Uterus (tissue), 2 donors: ENCODE measurements around the gene ARHGEF7.

Experiments
- POLR2A ChIP-seq, 2 donors: fragments of 450-650 bp; IDR thresholded peaks; one replicate each; pipeline ENCODE4 v1.6.1; 2016; ENCODE audit warnings: antibody characterized with exemption in 2 of 2, mild to moderate bottlenecking in 1 of 2, moderate library complexity in 1 of 2
- TF ChIP-seq, protein P1 (sequence below), 4 experiments: fragments of 200-600 bp in 2 of 4; fragments of 450-650 bp in 2 of 4; sonication (generic) in 2 of 4; IDR thresholded peaks; one replicate each; pipeline ENCODE4 v1.5.1; 2016 to 2019; ENCODE audit warnings: antibody characterized with exemption in 4 of 4, mild to moderate bottlenecking in 2 of 4, moderate library complexity in 1 of 4

DNA sequence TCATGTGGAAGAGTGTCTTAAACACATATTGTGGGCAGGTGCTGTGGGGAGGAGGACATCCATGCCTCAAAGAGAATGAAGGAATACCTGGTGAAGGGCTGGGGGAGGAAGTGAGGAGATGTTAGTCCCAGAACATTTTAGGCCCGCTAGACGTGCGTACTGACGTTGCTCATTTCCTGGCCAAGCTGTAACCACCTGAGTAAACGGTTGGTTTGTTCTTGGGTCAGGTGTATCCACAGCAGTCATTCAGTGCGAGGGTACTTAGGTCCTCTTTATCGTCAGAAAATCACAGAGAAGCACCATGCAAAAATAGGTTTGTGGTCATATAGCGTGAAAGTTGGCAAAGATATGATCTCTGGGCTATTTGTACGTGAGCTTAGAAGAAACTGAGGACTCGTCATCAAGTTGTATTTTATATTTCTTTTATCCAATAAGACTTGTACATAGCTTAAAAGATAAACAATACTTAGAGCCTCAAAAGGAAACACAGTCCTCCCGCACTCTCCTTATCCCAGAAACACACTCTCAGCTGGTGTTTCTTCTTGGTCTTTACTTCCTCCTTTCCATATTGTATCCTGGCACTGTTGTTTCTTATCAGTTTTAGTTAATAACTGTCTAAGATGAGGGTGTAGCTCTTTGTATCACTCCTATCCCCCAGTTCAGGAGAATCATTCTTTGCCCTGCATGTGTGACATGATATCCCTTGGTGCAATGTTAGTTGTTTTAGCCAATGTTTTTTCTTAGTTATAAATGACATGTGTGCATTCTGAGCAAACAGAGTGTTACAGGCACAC, 52.0 kb downstream of the ARHGEF7 start:
- TF ChIP-seq, protein P1, sequence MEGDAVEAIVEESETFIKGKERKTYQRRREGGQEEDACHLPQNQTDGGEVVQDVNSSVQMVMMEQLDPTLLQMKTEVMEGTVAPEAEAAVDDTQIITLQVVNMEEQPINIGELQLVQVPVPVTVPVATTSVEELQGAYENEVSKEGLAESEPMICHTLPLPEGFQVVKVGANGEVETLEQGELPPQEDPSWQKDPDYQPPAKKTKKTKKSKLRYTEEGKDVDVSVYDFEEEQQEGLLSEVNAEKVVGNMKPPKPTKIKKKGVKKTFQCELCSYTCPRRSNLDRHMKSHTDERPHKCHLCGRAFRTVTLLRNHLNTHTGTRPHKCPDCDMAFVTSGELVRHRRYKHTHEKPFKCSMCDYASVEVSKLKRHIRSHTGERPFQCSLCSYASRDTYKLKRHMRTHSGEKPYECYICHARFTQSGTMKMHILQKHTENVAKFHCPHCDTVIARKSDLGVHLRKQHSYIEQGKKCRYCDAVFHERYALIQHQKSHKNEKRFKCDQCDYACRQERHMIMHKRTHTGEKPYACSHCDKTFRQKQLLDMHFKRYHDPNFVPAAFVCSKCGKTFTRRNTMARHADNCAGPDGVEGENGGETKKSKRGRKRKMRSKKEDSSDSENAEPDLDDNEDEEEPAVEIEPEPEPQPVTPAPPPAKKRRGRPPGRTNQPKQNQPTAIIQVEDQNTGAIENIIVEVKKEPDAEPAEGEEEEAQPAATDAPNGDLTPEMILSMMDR (IDR thresholded peaks at IDR 0.05) = no peak
- no peak for TF ChIP-seq POLR2A (IDR thresholded peaks at IDR 0.05)
